NT2/D1 (cell line): ENCODE measurements around the gene DPM3.
A peak's percentile ranks its signal among the peaks of the same experiment; 100 is the strongest.
"Not testable (repeated sequence)": the region's sequence is repeated elsewhere in the genome, so short reads cannot be mapped to it uniquely, and the experiment has no call there.

ENCODE experiments used
- DNase-seq: peaks from one replicate; pipeline ENCODE4 v3.0.0-alpha.2; 2011; ENCODE audit warnings: low read depth, low spot score
- H3K27me3 ChIP-seq: 2 replicates; pipeline ENCODE4 v1.6.0; 2011; ENCODE audit warnings: mild to moderate bottlenecking; ENCODE audit not compliant: insufficient read length, insufficient read depth
- H3K36me3 ChIP-seq: 2 replicates; pipeline ENCODE4 v1.6.1; 2011; ENCODE audit warnings: mild to moderate bottlenecking, low read length, mixed read lengths; ENCODE audit not compliant: insufficient read depth, insufficient read length
- H3K4me1 ChIP-seq: 2 replicates; pipeline ENCODE4 v1.5.1; 2011; ENCODE audit not compliant: insufficient read depth, insufficient read length
- H3K4me3 ChIP-seq: 2 replicates; pipeline ENCODE4 v1.5.1; 2011; ENCODE audit warnings: low read depth; ENCODE audit not compliant: insufficient read length
- H3K9ac ChIP-seq: 2 replicates; pipeline ENCODE4 v1.6.0; 2011; ENCODE audit warnings: low read depth; ENCODE audit not compliant: insufficient read length
- H3K9me3 ChIP-seq: 2 replicates; pipeline ENCODE4 v1.5.1; 2011; ENCODE audit warnings: mild to moderate bottlenecking, low read length; ENCODE audit not compliant: insufficient read depth
- SUZ12 ChIP-seq: IDR thresholded peaks from 2 replicates; pipeline ENCODE4 v1.6.1; 2011; ENCODE audit not compliant: insufficient read length, insufficient read depth; ENCODE audit errors: extremely low read depth
- YY1 ChIP-seq: IDR thresholded peaks from 2 replicates; pipeline ENCODE4 v1.6.1; 2011; ENCODE audit not compliant: insufficient read length, insufficient read depth
- ZNF274 ChIP-seq: IDR thresholded peaks from 2 replicates; pipeline ENCODE4 v1.6.1; 2011; ENCODE audit warnings: mild to moderate bottlenecking, low read depth, low read length

Gene DPM3

GRCh38 chr1:155160128-155160527 is 19.8 kb upstream of the DPM3 start:
- H3K9ac ChIP-seq = no peak overlapping the region

GRCh38 chr1:155158991-155159390 is 18.7 kb upstream of the DPM3 start:
- no peak for TF ChIP-seq SUZ12
- no peak for TF ChIP-seq ZNF274
- no peak for TF ChIP-seq YY1
- Histone ChIP-seq H3K9me3 (no peaks in the 10 kb centered on the region), H3K4me3 (no peak overlapping the region), H3K27me3 (no peaks in the 10 kb centered on the region), H3K4me1 (no peaks in the 10 kb centered on the region), H3K9ac (no peak overlapping the region), H3K36me3 (no peaks in the 10 kb centered on the region)
- DNase-seq = no peak

More at GRCh38 chr1:155160128-155160527, 19.8 kb upstream of the DPM3 start:
- Histone ChIP-seq H3K9me3 (peaks cover 4% of the 10 kb centered on the region; the same call in 1 of the 2 replicates), H3K4me1 (no peaks in the 10 kb centered on the region), H3K36me3 (no peaks in the 10 kb centered on the region), H3K27me3 (no peaks in the 10 kb centered on the region), H3K4me3 (no peak overlapping the region)
- DNase-seq = no peak
- TF ChIP-seq ZNF274 (no peak), SUZ12 (no peak), YY1 (no peak)

DNA sequence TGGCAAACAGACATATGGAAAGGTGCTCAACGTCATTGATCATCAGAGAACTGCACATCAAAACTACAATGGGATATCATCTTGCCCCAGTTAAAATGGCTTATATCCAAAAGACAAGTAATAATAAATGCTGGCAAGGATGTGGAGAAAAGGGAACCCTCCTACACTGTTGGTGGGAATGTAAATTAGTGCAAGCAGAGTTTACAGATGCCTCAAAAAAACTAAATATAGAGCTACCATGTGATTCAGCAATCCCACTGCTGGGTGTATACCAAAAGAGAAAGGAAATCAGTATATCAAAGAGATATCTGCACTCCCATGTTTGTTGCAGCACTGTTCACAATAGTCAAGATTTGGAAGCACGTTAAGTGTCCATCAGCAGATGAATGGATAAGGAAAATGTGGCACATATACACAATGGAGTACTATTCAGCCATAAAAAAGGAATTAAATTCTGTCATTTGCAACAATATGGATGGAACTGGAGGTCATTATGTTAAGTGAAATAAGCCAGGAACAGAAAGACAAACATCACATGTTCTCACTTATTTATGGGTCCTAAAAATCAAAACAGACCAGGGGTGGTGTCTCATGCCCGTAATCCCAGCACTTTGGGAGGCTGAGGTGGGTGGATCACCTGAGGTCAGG is 15.8 kb upstream of the DPM3 start:
- not testable (repeated sequence) for H3K4me3 ChIP-seq, H3K4me1 ChIP-seq, H3K9ac ChIP-seq, H3K9me3 ChIP-seq, H3K36me3 ChIP-seq, DNase-seq, H3K27me3 ChIP-seq

- no peak for DNase-seq
- TF ChIP-seq YY1 = no peak
- no peak for TF ChIP-seq ZNF274
- no peak for TF ChIP-seq SUZ12
- no peak overlapping the region for H3K9ac ChIP-seq
- H3K4me3 ChIP-seq = no peak overlapping the region
- H3K4me1 ChIP-seq = no peaks in the 10 kb centered on the region
- no peaks in the 10 kb centered on the region for H3K36me3 ChIP-seq
- no peaks in the 10 kb centered on the region for H3K9me3 ChIP-seq
- peaks cover 7% of the 10 kb centered on the region for H3K27me3 ChIP-seq
These were observed 5.2 kb upstream of the DPM3 start for GRCh38 chr1:155145491-155145890.

GRCh38 chr1:155141749-155142148 is 1.4 kb upstream of the DPM3 start:
- no peak for TF ChIP-seq SUZ12
- no peak for TF ChIP-seq ZNF274
- TF ChIP-seq YY1 = no peak
- Histone ChIP-seq H3K9ac (no peak overlapping the region), H3K27me3 (peaks cover 7% of the 10 kb centered on the region), H3K36me3 (peaks cover 20% of the 10 kb centered on the region), H3K4me3 (no peak overlapping the region), H3K9me3 (no peaks in the 10 kb centered on the region), H3K4me1 (peaks cover 7% of the 10 kb centered on the region)
- no peak for DNase-seq

DNA sequence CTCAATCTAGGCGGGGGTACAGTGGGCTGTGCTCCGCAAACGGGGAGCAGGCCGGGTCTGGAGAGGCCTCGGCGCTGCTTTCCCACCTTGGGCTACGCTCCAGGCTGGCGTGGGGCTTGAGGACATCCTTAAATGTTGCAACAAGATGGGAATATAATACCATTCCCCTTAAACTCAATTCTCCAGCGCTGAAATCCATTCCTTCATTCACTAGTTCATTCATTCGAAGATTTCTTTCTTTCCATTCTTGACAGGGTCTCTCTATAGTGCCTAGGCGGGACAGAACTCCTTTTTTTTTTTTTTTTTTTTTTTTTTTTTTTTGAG is 261 bp upstream of the DPM3 start:
- Histone ChIP-seq H3K4me3 (peak overlapping the region; percentile 97), H3K27me3 (peaks cover 7% of the 10 kb centered on the region), H3K4me1 (peaks cover 9% of the 10 kb centered on the region), H3K36me3 (peaks cover 21% of the 10 kb centered on the region), H3K9ac (peak overlapping the region; percentile 99), H3K9me3 (no peaks in the 10 kb centered on the region)
- no peak for DNase-seq
- TF ChIP-seq YY1 (no peak), SUZ12 (no peak), ZNF274 (no peak)

DNA sequence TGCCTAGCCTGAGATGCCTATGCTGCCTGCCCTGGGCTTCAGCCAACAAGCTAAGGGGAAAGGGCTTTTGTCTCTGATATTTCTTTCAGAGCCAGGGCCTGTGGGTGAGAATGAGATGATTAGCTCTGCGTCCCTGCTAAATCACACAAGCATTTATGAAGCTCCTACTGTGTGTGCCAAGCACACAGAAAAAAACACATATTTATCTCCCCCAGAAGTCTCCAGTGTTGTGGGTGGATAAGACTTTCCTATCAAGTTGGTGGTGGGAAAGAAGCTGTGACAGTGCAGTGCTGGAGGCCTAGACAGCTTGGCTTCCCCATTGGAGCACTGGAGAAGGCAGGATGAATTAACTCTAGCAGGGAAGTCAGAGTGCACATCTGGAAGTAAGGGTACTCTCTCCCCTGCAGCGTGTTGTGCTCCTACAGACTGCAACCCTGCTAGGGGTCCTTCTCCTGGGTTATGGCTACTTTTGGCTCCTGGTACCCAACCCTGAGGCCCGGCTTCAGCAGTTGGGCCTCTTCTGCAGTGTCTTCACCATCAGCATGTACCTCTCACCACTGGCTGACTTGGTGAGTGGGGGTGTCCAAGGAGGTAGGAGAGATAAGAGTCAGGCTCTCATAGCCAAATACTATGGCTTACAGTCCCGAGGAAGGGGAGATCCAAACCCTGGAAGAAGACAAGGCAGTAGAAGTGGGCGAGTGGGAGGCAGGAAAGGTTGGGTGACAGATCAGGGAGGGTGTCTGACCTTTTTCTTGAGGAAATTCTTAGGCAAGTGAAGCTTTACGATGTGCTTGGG is 3.0 kb downstream of the DPM3 start:
- H3K9me3 ChIP-seq = no peaks in the 10 kb centered on the region
- H3K36me3 ChIP-seq = peaks cover 36% of the 10 kb centered on the region
- peaks cover 11% of the 10 kb centered on the region for H3K4me1 ChIP-seq
- H3K9ac ChIP-seq = peak overlapping the region; percentile 72
- TF ChIP-seq ZNF274 (no peak), SUZ12 (no peak), YY1 (no peak)
- DNase-seq = no peak
- peaks cover 7% of the 10 kb centered on the region for H3K27me3 ChIP-seq
- peak overlapping the region; percentile 38 for H3K4me3 ChIP-seq
